Stimulated activated CD4-positive, alpha-beta T cell treated with anti-CD3 and anti-CD28 coated beads, TNF-alpha, amount 100 ng/mL, for 48 hours (primary cell): ENCODE data around the gene PTPRK.

Experiments
- DNase-seq, 3 donors: peaks; one replicate each; pipeline ENCODE4 v3.0.0-alpha.2; 2020; ENCODE audit warnings: low read depth in 3 of 3

Gene PTPRK

DNA sequence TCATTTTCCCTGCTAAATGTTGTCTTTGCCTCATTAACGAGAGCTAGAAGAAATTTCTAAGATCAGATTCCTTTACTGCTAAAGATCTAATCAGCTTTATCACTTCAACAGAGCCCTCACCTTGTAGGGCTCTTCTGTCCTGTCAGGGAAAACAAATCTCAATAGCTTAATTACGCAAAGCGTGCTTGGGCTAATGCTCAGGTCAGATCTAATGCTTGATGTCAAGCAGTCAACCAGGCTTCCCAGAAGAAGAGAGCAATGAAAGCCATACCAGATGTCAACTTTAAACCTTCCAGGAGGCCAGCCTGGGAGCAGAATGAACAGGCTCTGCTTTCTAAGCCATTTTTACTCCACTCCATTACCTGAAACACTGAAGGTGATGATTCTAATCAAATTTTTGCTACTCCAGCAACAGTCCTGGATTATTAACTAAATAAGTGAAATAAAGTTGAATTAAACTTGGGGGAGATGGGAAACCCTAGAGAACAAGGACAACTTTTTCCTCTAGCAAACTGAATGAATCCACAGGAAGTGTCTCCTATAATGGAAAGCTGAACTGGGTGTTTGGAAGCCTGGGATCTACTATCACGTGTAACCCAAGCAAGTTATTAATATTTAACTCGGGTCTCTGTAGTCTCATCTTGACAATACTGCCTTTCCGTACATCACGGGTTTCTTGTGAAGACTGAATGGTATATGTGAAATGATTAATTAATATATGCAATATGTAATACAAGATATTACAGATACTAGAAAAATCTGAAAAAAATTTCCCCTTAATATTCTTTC, 273.7 kb downstream of the PTPRK start:
- DNase-seq = no peak

DNA sequence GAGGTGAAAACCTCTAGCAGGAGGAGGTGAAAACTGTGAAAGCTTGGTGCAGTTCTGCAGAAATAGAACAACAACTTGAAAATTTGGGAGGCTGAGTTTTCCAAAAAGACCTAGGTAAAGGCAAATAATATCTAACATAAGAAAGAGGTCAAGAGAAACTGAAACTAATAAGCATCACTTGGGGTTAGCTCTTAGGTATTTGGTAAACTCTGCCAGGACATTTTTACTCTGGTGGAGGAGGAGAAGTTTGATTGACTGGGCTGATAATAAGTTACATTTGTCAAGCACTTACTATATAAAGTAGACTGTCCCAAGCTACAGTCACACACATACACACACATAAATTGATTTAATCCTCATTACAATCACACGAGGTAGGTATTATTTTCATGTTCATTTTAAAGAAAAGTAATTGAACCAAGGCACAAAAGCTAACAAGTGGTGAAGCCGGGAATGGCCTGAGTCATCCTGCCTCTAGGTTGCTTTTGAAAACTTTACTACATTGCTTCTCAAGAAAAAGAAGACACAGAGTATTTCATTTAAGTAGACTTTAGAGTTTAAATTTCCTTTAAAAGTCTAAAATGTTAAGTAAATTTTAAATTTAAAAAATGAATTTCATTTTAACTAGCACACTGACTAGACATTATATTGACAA, 275.5 kb downstream of the PTPRK start:
- DNase-seq = no peak

DNA sequence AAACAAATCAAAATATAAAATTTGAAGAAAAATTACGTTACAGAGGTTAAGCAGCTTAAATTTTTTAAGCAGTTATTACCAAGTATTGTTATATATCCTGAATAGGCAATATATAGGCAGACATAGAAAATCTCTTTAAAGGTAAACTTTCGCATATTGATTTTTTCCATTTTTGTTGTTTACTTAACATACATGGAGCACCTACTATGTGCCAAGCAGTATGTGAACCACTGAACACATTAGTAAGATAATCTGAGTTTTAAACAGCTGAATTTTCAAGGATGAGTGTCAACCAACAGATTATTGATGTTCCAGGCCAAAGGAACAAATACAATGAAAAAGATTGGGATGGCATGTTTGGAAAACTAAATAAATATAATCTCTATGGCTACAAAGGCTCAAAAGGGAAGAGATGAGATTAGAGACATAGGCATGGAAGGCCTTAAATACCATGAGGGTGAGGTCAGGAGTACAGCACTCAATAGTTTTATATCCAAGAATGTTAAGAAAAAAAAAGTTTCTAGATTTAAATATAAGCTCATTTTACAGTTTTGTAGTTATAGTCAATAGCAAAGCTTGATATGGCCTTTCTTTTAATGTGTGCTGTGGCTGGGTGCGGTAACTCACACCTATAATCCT, 277.5 kb downstream of the PTPRK start:
- no peak for DNase-seq

GRCh38 chr6:128241216-128241615, 279.2 kb downstream of the PTPRK start:
- no peak for DNase-seq

DNA sequence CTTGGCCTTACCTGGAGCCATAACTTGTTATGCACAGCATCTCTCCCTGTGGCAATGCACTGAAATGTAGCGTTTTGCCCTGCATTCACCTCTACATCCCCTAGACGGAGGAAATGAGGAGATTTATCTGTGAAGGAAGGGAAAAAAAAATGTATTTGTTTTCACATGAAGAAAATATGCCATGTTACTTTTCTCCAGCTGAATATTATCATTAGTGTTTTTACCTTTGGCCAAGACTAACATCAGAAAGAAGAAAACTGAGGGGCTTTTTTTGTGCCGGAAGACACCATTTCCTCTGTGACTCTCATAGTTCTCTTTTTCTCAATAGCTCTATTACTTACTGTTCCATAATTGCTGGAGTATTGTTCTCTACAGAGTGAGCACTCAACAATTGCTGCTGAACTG, 280.4 kb downstream of the PTPRK start:
- DNase-seq = no peak

GRCh38 chr6:128239146-128239545, 281.3 kb downstream of the PTPRK start:
- DNase-seq = no peak

- no peak for DNase-seq
Observed at GRCh38 chr6:128238225-128238624, 282.2 kb downstream of the PTPRK start.

DNA sequence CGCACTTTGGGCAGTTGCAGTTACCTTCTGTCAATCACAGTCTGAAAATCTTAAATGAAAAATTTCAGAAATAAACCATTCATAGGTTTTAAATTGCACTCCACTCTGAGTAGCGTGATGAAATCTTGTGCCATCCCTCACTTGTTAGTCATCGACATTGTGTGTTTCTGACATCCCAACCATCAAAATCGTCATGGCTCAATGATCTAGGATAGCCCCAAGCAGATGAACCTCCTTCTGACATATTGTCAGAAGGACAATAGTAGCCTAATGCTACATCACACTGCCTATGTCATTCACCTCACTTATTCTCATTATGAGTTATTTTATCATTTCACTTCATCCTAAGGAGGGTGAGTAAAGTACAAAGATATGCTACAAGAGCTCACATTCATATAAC, 284.8 kb downstream of the PTPRK start:
- DNase-seq = no peak

DNA sequence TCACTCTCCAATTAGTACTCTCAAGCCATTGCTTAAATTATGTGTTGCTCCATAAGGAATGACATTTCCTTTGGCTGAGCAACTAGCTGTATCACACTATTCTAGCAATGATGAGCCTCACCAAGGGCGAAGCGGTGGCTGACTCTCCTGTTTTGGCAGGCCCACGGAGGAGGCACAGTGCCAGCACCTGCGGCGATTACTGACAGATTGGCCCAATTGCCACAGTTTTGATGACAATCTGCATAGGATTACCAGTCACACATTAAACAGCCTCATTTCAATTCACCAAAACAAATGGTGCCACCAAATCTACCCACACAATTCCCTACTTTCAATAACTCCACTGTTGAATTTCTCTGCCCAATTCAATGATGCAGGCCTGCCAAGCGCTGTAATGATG, 286.9 kb downstream of the PTPRK start:
- no peak for DNase-seq

DNA sequence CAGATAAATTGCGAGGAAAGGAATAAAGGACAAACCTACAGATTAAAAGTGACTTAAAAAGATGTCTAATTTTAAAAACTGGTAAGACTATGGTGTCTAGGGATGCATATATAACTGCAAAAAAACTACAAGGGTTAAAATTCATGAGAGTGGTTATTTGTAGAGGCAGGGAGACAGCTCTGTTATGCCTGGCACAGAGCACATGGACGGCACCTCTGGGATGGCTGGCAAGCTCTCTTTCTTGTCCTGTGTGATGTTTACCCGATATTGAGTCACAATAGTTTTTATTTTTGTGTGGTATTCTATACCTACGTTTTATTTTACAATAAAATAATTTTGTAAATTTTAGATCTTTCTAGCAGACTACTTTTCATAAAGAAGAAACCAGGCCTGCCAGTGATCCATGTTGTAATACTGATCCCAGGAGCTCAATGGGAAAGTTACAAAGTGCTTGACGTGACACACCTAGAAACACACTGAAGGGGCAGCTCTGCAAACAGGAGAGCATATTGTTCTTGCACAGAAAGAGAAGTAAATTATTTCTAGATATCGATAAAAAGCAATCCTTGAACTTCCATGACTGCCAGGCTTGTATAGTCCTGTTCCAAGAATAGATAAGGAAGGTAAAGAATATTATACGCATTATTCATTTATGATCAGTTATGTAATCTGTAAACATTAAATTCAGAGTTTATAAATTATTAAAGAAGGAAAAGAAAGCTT, 290.0 kb downstream of the PTPRK start:
- DNase-seq = no peak

DNA sequence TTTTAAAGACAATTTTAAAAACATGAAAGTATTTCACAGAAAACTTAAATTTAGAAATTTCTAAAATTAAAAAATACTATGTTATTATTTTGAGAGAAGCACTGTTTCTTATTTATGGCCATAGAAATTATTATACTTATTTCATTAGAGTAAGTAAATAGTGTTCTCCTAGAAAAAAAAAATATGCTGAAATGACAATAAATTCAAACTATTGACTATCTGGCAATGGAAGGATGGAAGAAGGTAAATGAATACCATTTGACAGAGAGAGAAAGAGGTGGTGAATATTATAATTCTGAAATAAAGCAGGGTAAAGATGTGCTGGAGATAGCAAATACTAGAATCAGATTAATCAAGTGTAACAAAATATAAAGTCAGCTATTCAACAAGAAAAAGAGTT, 294.8 kb downstream of the PTPRK start:
- DNase-seq = no peak

- DNase-seq = no peak
Observed at GRCh38 chr6:128216917-128217316, 303.5 kb downstream of the PTPRK start.

- DNase-seq = no peak
Observed at GRCh38 chr6:128209771-128210170, 310.6 kb downstream of the PTPRK start.

DNA sequence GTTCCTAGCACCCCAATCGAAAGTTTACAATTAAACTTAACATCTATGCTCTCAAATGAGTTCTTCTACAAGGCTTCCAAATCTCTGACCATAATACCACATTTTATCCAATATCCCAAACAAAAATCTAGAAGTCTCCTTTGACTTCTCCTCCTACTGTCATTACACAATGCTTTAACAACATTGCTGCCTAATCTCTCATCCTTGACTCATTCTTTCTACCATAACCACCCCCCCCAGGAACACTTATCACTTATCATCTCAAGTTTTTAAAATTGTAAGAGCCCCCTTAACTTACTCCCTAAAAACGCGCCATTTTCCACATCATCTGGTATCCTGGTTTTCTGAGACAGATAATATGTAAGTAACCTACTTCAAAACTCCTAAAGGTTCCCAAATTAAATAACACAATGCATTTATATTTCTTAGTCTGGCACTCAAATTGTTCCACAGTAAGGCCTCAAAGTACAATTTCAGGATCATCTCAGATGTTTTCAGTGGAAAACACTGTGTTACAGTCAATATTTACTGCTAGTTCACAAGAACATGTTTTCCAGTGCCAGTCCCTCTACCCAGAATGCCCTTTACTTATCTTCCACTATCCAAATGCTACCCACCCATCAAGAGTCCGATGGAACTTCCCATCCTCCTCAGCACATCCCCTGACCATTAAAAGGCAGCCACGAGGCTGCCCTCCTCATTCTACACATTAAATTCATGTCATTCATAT, 311.4 kb downstream of the PTPRK start:
- DNase-seq = no peak

GRCh38 chr6:128208078-128208477, 312.3 kb downstream of the PTPRK start:
- DNase-seq = no peak

GRCh38 chr6:128206610-128207426, 313.6 kb downstream of the PTPRK start:
- DNase-seq = no peak

DNA sequence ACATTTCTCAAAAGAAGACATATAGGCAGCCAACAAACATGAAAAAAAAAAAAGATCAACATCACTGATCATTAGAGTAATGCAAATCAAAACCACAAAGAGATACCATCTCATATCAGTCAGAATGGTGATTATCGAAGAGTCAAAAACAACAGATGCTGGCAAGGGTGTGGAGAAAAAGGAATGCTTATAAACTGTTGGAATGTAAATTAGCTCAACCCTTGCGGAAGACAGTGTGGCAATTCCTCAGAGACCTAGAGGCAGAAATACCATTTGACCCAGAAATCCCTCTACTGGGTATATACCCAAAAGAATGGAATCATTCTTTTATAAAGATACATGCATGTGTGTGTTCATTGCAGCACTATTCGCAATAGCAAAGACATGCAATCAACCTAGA, 315.8 kb downstream of the PTPRK start:
- no peak for DNase-seq

DNA sequence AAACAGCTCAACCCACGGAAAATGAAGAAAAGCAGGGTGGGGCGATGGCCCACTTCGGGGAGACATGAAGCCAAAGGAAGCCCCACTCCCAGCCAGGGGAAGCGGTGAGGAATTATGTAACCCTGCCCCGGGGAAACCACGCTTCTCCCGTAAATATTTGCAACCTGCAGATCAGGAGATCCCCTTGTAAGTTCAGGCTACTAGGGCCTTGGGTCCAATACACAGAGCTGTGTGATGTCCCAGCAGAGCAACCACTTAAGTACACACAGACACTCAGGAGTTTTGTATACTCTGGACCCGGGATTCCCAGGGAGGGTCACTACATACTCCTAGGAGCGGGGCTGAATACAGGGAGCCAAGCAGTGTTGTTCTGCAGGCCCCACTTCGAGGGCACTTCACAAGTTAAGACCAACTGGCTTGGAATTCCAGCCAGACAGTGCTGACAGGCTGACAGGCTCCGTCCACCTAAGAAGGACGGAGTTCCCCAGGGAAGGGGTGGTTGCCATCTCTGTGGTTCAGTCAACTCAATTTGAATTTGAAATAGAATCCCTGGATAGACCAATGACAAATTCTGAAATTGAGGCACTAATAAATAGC, 318.1 kb downstream of the PTPRK start:
- no peak for DNase-seq

DNA sequence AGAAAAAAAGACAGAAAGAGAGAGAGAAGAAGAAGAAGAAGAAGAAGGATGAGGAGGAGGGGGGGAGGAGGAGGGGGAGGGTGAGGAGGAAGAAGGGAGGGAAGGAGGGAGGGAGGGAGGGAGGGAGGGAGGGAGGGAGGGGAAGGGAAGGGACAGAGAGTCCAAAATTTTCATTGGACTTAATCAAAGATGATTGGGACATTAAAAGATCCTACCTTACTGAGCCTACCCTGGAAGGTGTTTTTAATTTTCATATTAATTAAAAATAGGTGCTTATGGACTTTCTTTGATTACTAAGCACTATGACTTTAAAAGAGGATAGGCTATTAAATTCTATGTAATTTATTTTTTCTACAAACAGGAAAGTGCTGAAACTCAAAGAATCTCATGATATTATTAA, 319.6 kb downstream of the PTPRK start:
- DNase-seq = no peak

GRCh38 chr6:128199461-128199860, 320.9 kb downstream of the PTPRK start:
- DNase-seq = no peak
